ENCODE data around the gene KRT2.

GRCh38 chr12:52618216-52618615 lies 33.8 kb downstream of the KRT2 start, which contains the start of gene KRT73:
- no peak for TF ChIP-seq CTCF (IDR thresholded peaks at IDR 0.05; ENCODE audit: extremely low read depth in 1 of 2, insufficient read depth in 1 of 2, low read depth in 1 of 2, low read length in 2 of 2)
- TF ChIP-seq MYC (IDR thresholded peaks at IDR 0.05; ENCODE audit: low read depth, low read length): no peak
- no peak for TF ChIP-seq JUN (IDR thresholded peaks at IDR 0.05; ENCODE audit: borderline replicate concordance, insufficient read depth, insufficient read length, low read depth)
- no peak for TF ChIP-seq POLR2A (IDR thresholded peaks at IDR 0.05; ENCODE audit: low read depth, low read length)
- TF ChIP-seq, protein P1, sequence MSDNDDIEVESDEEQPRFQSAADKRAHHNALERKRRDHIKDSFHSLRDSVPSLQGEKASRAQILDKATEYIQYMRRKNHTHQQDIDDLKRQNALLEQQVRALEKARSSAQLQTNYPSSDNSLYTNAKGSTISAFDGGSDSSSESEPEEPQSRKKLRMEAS (IDR thresholded peaks at IDR 0.05; ENCODE audit: insufficient read depth, insufficient read length): no peak
- TF ChIP-seq EZH2 (IDR thresholded peaks at IDR 0.05; ENCODE audit: borderline replicate concordance, low read depth, low read length, severe bottlenecking): no peak
- no peak for TF ChIP-seq POLR2AphosphoS5 (IDR thresholded peaks at IDR 0.05; ENCODE audit: insufficient read depth, low read depth, low read length)
- no peak for TF ChIP-seq FOS (IDR thresholded peaks at IDR 0.05; ENCODE audit: borderline replicate concordance, insufficient read depth, low read length)

Measured in endothelial cell of umbilical vein (primary cell).